Measurements from ENCODE around the gene STAG3.

Gene STAG3

DNA sequence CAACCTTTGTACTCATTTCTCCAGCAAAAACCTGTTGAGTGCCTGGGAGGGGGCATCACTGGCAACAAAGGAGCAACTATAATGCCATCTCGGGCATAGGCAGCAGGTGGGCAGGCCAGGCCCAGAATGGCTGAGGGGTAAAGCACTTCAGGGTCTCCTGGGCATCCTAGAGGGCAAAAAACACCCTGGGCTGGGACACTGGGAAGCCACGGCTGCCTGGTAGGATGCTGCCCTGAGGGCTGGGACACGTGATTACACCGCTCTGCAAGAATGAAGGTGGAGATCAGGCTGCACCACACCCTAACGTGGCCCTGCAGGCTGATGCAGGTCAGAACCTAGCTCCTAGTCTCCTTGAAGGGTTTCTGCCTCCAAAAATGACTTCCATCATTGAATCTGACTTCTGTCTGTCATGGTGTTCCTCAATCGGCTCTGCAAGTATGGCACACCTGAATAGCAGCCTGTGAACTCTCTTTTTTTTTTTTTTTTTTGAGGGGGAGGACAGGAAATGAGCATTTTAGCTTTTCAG lies 14.6 kb upstream of the STAG3 start:
- Mint-ChIP-seq H3K4me3 (no peak overlapping the region), H3K9me3 (no peaks in the 10 kb centered on the region), H3K27me3 (peaks cover 23 to 24% of the 10 kb centered on the region in 2 donors), H3K27ac (no peak overlapping the region), H3K4me1 (peaks cover 23 to 30% of the 10 kb centered on the region in 2 donors), H3K36me3 (no peaks in the 10 kb centered on the region)
- DNase-seq (no peak), ATAC-seq (replicated peaks) (no peak)

DNA sequence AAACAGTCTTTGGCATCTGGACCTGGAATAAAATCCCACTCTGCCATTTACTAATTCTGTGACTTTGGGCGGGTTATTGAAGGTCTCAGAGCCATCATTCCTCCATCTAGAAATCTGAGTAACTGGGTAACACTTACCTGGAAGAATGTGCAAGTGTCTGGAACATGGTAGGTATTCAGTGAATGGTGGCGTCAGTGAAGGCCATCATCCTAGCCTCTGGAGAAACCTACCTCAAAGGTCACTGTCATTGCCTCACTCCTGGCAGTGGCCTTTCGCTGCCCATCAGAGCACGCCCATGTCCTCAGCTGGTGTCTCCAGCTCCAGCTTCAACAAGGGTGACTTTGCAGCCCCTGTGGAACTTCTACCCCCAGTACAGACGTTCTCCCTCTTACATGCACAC lies 13.8 kb upstream of the STAG3 start:
- H3K27me3 Mint-ChIP-seq, result peaks cover 31 to 32% of the 10 kb centered on the region in 2 donors
- no peak for ATAC-seq (replicated peaks)
- H3K4me1 Mint-ChIP-seq, result peaks cover 29 to 33% of the 10 kb centered on the region in 2 donors
- no peaks in the 10 kb centered on the region for H3K9me3 Mint-ChIP-seq
- DNase-seq, result no peak
- no peaks in the 10 kb centered on the region for H3K36me3 Mint-ChIP-seq
- no peak overlapping the region for H3K27ac Mint-ChIP-seq
- H3K4me3 Mint-ChIP-seq, result no peak overlapping the region

DNA sequence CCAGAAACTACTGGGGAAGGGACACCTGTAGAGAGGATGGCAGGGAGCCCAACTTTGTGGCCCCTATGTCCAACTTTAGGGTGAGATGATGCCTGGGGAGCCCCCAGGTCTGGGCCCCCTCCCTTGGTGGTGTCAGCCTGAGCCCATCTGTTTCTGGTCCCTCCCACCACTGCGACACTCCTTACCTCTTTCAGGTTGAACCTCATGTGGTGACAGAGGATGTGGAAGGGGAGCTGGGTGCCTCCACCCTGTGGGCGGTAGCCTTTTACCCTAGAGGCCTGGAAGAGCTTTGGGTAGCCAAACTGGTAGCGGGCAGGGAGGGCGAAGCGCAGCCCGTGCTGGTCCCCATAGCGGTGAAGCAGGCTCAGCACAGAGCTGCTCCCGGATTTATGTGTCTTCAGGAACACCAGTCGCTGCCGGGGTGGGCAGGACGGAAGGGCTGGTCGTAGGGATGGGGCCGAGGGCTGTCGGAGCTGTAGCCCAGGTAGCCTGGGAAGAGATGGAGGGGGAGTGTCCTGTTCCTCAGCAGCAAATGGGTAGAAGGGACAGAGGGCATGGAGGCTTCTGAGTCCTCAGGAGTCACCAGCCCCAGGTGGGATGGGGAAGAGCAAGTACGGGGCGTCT lies 11.3 kb upstream of the STAG3 start:
- Mint-ChIP-seq H3K9me3 (no peaks in the 10 kb centered on the region), H3K4me3 (no peak overlapping the region), H3K27me3 (peaks cover 48% of the 10 kb centered on the region in 2 donors), H3K4me1 (peaks cover 34 to 46% of the 10 kb centered on the region in 2 donors), H3K27ac (no peak overlapping the region), H3K36me3 (peaks cover 0 to 5% of the 10 kb centered on the region in 2 donors)
- DNase-seq, result no peak
- no peak for ATAC-seq (replicated peaks)

DNA sequence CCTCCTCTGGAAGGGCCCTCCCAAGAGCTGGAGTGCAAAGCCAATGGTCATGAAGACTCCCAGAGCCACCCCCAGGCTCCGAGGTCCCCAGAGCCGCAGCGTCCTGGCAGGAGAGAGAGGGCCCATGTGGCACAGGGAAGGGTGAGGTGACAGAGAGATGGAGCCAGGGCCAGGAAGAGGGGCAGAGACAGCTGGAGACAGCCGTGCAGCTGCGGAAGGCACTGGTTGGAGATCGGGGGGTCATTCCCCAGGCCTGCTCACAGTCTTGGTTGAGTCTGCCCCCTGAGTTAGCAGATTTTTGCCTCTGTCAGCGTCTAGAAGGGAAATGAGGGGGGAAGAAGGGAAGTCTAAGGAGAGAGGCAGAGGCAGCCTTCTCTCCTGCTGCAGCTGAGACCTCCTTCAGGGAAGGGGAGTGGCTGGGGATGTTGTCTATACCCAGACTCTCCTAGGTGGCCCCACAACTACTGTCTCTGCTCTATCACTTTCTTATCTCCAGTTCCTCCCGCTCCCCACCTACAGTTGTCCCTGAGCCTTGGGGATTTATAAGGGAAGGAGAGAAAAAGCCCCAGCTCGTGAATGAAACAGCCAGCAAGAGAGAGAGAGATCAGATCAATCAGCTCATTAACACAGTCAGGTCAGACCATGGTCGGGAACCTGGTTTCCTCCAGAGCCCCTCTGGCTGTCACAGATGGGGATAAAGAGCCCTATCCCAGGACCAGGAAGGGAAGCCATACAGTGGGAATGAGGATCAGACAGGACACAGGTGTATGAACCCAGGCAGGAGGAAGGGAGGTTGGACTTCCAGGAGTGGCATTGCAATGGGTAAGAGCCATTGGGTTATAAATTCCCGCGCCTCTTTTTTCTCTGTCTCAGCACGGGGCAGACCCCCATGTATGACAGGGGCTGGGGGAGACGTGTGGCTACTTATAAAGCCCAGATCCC lies 10.5 kb upstream of the STAG3 start:
- DNase-seq (no peak), ATAC-seq (replicated peaks) (no peak)
- Mint-ChIP-seq H3K27ac (no peak overlapping the region), H3K36me3 (peaks cover 0 to 5% of the 10 kb centered on the region in 2 donors), H3K9me3 (no peaks in the 10 kb centered on the region), H3K4me1 (peaks cover 37 to 52% of the 10 kb centered on the region in 2 donors), H3K4me3 (peak overlapping the region; percentile 68 to 74), H3K27me3 (peaks cover 48% of the 10 kb centered on the region in 2 donors)

DNA sequence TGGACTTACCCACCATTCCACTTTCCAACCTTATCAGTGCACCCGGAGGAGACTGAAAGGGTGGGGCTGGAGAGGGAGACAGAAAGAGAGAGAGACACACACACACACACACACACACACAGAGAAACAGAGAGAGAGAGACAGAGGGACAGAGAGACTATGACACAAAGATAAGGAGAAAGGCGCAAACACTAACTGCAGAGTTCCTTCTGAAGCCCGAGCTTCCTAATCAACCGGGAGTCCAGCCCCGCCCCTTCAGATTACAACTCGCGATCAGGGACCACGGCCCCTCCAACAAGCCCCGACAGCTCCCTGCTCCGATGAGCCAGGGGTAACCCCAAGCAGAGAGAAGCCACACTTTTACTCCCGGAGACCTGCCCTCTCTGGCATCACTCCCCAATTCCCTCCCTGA lies 9.8 kb upstream of the STAG3 start:
- ATAC-seq (replicated peaks) (peak; percentile 20 to 21), DNase-seq (no peak)
- peaks cover 0 to 5% of the 10 kb centered on the region in 2 donors for H3K36me3 Mint-ChIP-seq
- no peaks in the 10 kb centered on the region for H3K9me3 Mint-ChIP-seq
- H3K4me1 Mint-ChIP-seq, result peaks cover 37 to 52% of the 10 kb centered on the region in 2 donors
- no peak overlapping the region for H3K27ac Mint-ChIP-seq
- H3K27me3 Mint-ChIP-seq, result peaks cover 48% of the 10 kb centered on the region in 2 donors
- H3K4me3 Mint-ChIP-seq, result peak overlapping the region; percentile 68 to 74

DNA sequence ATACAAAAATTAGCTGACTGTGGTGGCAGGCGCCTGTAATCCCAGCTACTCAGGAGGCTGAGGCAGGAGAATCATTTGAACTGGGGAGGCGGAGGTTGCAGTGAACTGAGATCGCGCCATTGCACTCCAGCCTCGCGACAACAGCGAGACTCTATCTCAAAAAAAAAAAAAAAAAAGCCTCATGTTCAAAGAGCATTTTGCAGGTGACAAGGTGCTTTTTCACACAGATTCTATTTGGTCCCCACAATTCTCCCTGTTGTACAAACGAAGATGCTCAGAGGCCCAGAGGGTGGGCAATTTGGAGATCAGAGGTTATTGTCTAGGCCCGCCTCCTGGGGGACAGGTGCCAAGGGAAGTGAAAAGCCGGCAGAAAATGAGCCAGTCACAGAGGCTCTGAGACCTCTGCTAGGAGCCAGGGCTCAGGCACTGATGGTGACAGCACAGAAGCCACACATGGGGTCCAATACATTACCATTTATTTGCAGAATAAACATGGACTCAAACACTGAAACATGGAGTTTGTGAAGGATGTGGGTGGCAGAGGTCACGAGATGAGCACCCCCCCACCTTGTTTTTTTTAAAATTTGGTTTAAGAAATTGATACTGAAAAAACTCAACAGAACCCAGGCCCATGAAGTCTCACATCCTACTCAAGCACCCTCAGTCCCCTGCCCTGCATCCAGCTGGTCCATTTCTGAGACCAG lies 8.4 kb upstream of the STAG3 start:
- Mint-ChIP-seq H3K36me3 (peaks cover 1 to 8% of the 10 kb centered on the region in 2 donors), H3K27ac (no peak overlapping the region), H3K4me3 (peak overlapping the region in 1 of 2 donors; percentile 74), H3K4me1 (peaks cover 37 to 56% of the 10 kb centered on the region in 2 donors), H3K27me3 (peaks cover 48% of the 10 kb centered on the region in 2 donors), H3K9me3 (no peaks in the 10 kb centered on the region)
- DNase-seq (no peak), ATAC-seq (replicated peaks) (no peak)

DNA sequence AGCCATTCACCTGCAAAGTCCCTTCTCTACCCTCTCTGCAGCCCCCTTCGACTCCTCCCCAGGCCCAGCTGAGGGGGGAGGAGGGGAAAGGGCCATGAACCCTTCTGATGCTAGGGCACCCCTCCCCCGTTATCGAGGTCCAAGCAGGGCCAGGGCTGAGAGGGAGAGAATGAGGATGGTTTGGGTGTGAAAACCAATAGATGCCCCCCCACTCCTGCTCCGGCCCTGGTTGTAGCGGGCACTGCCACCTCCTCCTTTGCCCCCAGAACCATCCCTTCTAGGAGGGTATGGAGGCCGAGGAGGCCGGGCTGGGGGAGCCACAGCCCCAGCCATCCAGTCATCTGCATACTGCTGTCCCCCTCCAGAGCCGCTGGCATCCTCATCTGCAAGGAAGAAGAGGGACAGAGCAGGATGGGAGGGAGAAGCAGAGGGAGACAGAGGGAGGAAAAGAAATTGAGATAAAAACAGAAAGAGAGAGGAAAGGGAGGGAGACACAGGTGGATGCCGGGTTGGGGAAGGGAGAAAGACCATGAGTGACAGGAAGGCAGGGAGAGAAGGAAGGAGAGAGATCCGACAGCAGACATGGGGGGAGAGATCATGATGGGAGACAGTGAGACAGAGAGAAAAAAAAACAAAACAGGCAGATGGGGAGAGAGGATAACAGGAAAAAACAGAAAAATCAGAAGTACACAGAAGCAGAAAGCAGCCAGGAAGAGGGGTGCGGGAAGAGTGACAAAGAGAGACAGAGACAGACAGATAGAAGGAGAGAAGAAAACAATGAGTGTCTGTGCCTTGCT lies 7.4 kb upstream of the STAG3 start:
- Mint-ChIP-seq H3K36me3 (peaks cover 1 to 8% of the 10 kb centered on the region in 2 donors), H3K27ac (peak overlapping the region; percentile 33), H3K4me1 (peaks cover 37 to 56% of the 10 kb centered on the region in 2 donors), H3K27me3 (peaks cover 48% of the 10 kb centered on the region in 2 donors), H3K4me3 (peak overlapping the region; percentile 68 to 80), H3K9me3 (no peaks in the 10 kb centered on the region)
- DNase-seq, result no peak
- no peak for ATAC-seq (replicated peaks)

DNA sequence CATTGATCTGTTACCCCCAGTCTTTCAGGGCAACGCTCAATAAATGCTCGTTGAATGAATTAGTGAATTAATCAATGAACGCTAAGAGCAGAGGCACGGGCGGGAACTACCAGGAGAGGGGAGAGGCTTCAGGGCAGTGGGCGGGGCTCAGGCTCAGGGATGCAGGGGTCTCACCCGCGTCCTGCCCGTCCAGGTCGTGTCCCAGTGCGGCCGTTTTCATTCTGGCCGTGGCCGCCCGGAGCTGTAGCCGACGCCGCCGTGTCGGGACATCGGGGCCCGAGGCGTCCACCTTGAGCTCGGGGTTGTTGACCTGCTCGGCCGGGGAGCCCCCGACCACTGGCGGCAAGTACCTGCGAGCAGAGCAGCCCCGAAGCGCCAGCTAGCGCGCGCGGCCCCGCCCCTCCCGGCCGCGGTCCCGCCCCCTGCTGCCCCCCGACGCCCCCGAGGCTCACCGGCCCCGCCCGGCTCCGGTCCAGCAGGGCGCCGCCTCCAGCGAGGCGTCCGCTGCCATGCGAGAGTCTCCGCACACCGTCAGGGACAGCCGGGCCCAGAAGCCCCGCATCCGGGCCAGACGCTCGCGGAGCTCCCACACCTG lies 6.5 kb upstream of the STAG3 start:
- DNase-seq, result no peak
- peak overlapping the region; percentile 33 to 68 for H3K4me3 Mint-ChIP-seq
- H3K36me3 Mint-ChIP-seq, result peaks cover 1 to 8% of the 10 kb centered on the region in 2 donors
- H3K4me1 Mint-ChIP-seq, result peaks cover 39 to 61% of the 10 kb centered on the region in 2 donors
- no peaks in the 10 kb centered on the region for H3K9me3 Mint-ChIP-seq
- peak; percentile 49 to 56 for ATAC-seq (replicated peaks)
- H3K27me3 Mint-ChIP-seq, result peaks cover 42 to 44% of the 10 kb centered on the region in 2 donors
- H3K27ac Mint-ChIP-seq, result no peak overlapping the region

DNA sequence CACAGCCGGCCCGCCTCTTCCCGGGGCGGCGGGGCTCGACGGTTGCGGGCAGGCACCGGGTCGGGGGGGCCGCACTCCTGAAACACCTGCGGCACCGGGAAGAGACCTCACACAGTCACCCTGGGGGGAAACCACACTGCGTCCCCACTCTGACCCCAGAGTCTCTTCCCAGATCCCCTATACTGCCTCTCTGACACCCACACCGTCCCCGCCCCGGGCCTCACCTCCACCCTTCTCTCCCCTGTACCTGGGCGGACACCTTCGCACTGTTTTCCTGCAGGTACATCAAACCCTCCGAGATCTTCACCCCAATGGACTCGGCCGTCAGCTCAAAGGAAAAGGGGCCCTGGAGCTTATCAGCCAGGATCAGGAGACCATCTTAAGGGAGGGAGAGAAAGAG lies 5.9 kb upstream of the STAG3 start:
- Mint-ChIP-seq H3K9me3 (no peaks in the 10 kb centered on the region), H3K27me3 (peaks cover 36 to 37% of the 10 kb centered on the region in 2 donors), H3K27ac (peak overlapping the region; percentile 47), H3K4me3 (peak overlapping the region; percentile 76 to 80), H3K4me1 (peaks cover 39 to 62% of the 10 kb centered on the region in 2 donors), H3K36me3 (peaks cover 1 to 8% of the 10 kb centered on the region in 2 donors)
- ATAC-seq (replicated peaks) (peak in 1 of 2 donors; percentile 15), DNase-seq (no peak)

DNA sequence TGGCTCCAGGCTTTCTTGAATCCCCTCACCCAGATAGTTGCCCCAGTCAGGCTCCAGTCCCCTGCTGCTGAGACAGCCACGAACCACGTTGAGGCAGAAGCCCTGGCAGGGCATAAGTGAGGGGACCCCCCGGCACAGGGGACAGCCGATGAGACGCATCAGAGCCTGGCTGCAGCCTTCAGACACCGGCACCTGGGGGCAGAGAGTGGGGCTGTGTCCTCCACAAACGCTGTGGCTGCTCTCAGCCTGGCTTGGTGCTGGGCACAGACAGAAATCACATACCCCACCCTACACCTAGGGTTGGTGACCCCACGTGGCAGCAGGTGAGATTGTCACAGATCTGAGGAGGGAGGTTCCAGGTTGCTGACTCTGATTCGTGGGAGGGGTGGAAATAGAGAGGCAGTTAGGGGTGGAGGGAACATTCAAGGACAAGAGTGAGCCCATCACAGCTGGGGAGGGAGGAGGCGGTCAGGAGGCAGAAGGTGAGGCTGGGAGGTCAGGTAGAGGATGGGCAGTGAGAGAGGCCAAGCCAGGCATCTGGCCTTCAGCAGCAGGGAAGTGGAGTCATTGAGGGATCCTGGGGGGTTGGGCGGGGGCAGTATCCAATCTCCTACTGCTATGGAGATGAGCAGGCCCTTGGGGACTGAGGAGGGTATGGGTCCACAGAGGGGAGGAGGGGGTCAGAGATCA lies 3.8 kb upstream of the STAG3 start:
- H3K4me1 Mint-ChIP-seq, result peaks cover 22 to 52% of the 10 kb centered on the region in 2 donors

DNA sequence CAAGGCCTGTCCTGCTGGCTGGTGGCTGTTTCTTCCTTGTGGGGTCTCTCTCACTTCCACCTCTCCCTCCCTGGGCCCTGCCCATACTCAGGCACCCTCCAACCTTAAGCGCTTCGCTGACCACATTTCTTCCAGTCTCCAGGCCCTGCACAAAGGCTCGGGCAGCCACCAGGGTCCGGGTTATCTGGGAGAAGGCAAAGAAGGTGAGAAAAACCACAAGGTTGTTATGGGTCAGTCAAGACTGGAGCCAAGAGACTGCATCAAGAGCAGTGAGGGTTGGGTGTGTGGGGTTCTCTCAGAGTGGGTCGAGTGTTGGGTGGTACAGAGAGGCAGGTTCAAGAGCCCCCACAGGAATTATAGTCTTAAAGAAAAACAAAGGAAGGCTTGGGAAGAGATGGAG lies 3.1 kb upstream of the STAG3 start:
- no peak for ATAC-seq (replicated peaks)
- Mint-ChIP-seq H3K4me3 (no peak overlapping the region), H3K27me3 (peaks cover 14% of the 10 kb centered on the region in 2 donors), H3K36me3 (peaks cover 1 to 8% of the 10 kb centered on the region in 2 donors), H3K4me1 (peaks cover 22 to 46% of the 10 kb centered on the region in 2 donors), H3K27ac (no peak overlapping the region), H3K9me3 (peaks cover 0 to 1% of the 10 kb centered on the region in 2 donors)
- no peak for DNase-seq

More for the DNA sequence above, 3.8 kb upstream of the STAG3 start:
- peaks cover 0 to 1% of the 10 kb centered on the region in 2 donors for H3K9me3 Mint-ChIP-seq
- DNase-seq (no peak), ATAC-seq (replicated peaks) (no peak)
- peaks cover 15 to 16% of the 10 kb centered on the region in 2 donors for H3K27me3 Mint-ChIP-seq
- H3K36me3 Mint-ChIP-seq, result peaks cover 1 to 8% of the 10 kb centered on the region in 2 donors
- no peak overlapping the region for H3K27ac Mint-ChIP-seq
- H3K4me3 Mint-ChIP-seq, result no peak overlapping the region

DNA sequence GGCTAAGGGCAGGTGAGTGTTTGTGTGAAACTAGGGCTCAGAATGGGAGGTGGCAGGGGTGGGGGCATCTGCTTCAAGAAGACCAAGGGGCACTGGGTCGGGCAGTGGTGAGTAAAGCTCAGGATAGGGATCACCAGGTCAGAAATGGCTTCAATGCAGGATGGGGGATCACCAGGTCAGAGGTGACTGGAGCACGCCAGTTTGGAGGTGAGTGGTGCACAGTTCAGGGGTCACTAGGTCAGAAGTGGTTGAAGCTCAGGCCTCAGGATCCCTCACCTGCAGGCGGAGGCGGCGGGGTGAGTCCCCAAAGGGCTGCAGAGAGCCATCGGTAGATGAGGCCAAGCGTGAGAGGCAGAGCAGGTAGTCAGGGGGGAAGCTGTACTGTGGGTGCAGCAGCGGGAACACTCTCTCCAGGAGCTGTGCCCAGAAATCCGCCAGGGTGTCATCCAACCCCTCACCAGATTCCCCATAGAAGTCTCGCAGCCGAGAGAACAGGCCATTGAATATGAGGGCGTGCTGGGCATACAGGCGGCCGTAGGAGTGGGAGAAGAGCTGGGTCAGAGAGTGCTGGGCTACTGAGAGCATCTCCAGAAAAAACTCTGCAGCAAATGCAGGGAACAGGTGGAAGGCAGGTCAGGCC lies 2.3 kb upstream of the STAG3 start:
- Mint-ChIP-seq H3K4me3 (peak overlapping the region; percentile 1 to 14), H3K4me1 (peaks cover 19 to 41% of the 10 kb centered on the region in 2 donors), H3K36me3 (peaks cover 1 to 6% of the 10 kb centered on the region in 2 donors), H3K27me3 (peaks cover 5 to 9% of the 10 kb centered on the region in 2 donors), H3K27ac (no peak overlapping the region), H3K9me3 (peaks cover 0 to 1% of the 10 kb centered on the region in 2 donors)
- DNase-seq (no peak), ATAC-seq (replicated peaks) (no peak)
